CD4-positive, alpha-beta T cell treated with Interleukin-15 for 4 hours (primary cell): ENCODE data around the gene BMPR1A.
"Not testable (repeated sequence)": the region's sequence is repeated elsewhere in the genome, so short reads cannot be mapped to it uniquely, and the experiment has no call there.

ENCODE experiments used
- DNase-seq: peaks from one replicate; pipeline ENCODE4 v3.0.0-alpha.2; 2020; ENCODE audit warnings: low spot score

Gene BMPR1A

DNA sequence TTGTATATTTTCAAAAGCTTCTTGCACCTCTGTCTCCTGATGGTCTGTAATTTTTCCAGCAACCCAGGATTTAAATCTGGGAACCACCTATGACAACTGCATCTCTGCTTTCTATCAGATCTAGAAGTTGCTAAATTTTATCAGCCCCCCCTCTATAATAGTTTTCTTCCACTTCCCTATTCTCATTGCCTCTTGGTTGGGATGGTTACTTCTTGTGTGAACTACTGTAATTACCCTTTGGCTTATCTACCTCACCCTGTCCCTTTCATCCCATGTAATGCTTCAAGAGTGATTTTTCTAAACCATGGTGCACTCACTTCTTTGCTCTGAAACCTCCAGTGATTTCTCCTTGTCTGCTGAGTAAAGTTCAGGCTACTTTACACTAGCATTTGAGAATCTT is 92.3 kb downstream of the BMPR1A start:
- no peak for DNase-seq

DNA sequence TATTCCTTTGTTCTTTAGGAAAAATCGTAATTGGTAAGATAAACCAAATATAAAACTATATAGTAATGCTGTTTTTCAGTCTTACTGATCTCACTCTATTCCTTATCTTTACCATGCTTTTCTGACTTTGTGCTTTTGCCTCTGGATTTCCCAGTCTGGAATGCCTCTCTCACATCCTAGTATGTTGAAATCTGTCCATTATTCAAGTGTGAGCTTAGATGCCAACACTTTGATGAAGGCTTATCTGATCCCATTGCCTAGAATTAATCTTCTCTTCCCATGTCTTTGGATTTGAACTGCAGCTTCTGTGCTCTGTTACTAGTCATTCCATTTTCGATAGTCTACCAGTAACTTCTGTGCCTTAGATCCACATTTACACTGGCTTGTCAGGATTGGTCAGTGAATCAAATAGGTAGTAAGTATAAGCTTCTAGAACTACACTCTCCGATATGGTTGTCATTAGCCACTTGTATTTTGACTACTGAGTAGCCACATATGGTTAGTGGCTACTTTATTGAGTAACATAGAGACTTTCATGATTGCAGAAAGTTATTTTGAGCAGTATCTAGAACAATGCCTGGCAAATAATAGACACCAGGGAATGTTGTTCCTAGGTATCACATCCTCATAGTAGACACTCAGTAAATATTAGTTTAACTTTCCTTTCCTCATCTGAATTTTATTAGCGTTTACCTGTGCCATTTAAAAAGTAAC is 92.9 kb downstream of the BMPR1A start:
- DNase-seq, result no peak

DNA sequence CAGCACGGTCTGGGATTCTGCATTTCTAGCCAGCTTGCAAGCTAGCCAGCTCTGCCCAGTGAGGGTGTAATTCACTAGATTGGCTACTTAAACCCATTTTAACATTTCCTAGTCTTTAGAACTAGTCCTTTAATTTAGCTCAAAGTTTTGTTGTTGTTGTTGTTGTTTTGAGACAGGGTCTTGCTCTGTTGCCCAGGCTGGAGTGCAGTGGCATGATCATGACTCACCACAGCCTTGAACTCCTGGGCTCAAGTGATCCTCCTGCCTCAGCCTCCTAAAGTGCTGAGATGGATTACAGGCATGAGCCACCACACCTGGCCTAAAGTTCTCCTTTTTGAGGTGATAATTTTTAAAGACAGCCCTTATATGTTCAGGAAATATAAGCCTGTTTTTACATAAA is 94.1 kb downstream of the BMPR1A start:
- no peak for DNase-seq

DNA sequence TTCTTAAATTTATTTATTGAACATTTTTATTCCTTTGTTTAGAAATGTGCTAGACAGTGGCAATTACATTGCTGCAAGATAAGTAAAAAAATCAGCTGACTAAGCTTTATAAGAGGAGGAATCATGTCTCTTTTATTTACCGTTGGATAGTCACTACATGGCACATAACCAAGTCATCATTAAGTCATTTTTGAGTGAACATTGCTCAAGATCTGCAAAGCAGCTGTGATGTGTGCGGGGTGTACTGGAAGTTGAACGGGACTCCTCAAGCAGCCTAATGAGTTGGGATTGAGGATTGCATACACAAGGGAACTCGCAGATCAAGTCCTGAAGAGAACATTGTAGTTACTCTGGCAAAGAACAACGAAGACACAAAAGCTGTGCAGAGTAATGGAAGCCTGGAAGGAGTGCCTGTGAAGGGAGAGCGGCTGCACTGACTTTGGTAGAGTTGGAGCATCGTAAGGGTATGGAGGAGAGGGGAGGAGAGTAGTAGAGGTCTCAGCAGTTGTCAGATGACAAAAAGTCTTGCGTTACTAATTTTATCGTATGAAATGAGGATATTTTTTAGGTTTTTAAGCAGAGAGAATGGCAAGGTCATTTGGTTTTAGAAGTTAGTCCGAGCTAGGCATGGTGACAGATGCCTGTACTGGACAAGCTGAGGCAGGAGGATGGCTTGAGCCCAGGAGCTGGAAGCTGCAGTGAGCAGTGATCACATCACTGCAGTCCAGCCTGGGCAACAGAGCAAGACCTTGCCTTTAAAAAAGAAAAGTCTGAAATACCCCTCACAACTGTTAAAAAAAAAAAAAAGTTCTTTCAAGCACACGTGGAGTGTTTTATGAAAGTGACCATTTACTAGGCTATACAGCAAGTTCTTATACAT is 95.1 kb downstream of the BMPR1A start:
- DNase-seq, result no peak

DNA sequence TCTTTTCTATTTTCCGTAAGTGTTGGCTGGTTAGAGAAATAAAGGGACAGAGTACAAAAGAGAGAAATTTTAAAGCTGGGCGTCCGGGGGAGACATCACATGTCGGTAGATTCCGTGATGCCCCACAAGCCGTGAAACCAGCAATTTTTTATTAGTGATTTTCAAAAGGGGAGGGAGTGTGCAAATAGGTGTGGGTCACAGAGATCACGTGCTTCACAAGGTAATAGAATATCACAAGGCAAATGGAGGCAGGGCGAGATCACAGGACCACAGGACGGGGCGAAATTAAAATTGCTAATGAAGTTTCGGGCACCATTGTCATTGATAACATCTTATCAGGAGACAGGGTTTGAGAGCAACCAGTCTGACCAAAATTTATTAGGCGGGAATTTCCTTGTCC is 97.2 kb downstream of the BMPR1A start:
- DNase-seq, result not testable (repeated sequence)

DNA sequence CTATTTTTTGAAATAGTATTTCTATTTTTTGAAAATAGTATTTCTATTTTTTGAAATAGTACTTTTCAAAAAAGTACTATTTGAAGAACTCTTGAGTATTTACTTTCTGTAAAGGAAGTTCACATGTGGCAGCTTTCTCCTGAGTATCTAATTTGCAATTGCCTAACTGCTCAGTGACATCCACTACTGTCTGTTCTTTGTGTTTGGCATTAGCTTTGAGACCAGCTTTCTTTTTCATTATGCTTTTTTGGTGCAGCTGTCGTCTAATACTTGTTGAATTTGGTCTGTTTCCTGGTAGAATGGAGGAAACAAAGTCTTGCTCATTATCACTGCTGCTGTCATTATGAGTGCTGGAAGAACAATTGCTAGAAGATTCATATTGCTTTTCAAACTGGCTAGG is 99.1 kb downstream of the BMPR1A start:
- no peak for DNase-seq

DNA sequence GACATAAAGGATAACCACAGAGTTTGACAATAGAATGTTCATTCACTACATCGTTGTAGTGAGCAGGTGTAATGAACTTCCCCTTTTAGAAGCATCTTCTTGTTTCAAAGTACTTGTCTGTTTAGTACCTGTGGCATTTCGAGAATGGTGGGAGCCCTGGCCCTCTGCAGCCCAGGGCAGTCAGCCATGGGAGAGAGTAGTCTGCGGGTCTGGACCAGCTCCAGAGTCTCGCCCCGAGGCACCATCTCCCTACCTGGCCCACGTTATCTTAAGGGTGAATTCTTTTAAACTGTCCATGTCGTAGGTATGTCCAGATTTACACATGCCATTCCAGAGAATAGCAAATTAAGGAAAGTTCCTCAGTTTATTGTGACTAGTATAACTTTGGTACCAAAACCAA is 99.7 kb downstream of the BMPR1A start:
- no peak for DNase-seq

DNA sequence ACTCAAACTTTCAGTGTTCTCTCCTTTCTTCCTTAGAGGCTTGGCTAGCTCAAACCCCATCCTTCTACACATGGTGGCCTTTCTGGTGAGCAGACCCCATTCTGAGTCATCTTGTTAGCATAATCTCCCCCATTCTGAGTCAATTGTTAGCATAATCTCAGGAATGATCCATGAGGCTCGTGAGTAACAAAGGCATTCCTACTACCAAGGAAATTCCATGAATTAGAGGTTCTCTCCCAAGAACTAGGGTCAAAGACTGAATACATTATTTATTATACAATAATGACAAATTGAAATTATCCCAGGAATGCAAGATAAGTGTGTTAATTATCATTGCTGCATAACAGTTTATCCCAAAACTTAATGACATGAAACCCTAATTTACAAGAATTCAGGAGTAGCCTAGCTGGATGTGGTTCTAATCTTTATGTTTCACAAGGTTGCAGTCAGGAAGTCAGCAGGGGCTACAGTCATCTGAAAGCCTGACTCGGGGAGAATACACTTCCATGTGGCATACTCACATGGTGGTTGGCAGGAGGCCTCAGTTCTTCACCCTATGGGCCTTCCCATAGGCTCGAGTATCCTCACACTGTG is 100.8 kb downstream of the BMPR1A start:
- no peak for DNase-seq

DNA sequence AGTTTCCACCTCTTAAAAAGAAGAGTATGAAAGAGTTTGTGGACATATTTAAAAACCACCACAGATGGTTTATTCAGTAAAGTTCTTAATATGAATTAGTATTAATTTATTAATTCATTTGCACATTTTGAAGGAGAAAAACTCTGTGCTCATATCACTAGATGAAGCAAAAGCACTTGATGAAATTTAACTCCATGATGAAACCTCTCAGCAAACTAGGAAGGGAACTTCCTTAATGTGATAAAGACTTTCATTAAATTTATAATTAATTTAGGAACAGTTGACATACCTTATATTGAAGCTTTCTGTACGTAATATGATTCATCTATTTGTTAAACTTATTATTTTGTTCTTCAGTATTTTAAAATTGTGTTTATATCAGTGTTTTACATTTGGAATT is 101.6 kb downstream of the BMPR1A start:
- DNase-seq, result no peak

DNA sequence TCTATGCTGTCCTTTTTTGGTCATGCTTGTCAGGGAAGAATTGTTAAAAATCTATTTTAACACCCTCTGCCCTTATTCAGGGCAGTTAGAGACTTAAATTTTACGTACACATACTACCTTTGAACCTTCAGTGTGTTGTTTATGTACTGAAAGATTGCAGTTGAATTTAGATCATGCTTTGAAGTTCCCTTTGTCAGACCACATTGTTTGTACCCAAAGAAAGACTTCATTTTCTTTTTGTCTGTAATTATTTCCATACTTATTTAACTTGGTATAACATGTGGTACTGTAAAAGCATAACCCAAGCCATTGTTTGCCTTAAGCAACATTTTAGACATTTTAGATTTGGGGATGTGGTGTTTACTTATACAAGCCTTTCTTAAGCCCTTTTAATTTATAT is 104.9 kb downstream of the BMPR1A start:
- no peak for DNase-seq

DNA sequence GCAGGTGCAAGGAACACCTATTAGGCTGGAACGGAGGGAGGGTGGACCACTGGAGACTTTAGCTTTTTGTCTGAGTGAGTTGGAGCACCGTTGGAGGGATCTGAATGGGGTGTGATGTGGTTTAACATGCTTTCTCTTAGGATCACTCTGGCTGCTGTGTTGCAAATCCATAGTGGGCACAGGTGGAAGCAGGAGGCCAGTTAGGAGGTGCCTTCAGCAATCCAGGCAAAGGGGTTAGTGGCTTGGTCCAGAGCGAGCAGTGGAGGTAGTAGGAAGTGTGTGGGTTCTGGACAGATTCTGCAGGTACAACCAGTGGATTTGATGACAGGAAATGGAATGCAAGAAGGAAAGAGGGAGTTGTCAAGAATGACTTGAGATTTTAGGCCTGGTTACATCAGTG is 106.0 kb downstream of the BMPR1A start:
- DNase-seq, result no peak

DNA sequence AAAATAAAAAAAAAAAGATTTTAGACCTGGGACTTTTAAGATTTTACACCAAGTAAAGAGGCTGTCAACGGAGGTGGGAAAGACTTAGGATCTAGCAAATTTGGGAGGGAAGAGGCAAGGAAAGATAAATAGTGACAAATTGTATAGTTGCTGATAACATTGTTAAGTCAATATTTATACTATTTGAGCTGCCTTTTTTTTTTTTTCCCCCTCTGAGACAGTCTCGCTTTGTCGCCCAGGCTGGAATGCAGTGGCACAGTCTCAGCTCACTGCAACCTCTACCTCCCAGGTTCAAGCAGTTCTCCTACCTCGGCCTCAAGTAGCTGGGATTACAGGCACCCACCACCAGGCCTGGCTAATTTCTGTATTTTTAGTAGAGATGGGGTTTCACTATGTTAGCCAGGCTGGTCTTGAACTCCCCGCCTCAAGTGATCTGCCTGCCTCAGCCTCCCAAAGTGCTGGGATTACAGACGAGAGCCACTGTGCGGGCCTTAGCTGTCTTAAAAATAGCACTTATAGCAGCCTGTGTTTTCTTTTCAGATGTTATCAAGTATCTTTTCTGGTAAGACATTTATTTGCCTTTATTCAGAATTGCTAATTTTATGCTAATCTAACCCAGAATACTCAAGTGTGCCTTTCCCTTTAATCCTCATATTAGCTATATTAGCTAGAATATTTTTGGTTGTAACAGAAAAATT is 106.5 kb downstream of the BMPR1A start:
- no peak for DNase-seq

DNA sequence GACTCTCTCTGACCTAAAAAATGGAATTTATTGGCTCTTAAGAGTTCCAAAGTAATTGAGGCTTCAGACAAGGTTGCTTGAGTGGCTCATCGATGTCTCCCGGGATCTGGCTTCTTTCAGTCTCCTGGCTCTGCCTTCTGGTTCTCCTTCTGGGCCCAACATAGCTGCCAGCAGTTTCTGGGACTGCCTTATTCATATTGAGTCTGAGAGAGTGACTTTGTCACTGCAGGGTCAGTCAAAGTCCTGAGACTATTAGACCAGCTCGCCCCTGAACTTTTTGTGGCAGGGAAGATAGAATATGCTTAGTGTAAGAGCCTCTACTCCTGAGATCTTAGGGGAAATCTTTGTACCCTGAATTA is 107.0 kb downstream of the BMPR1A start:
- DNase-seq, result no peak

DNA sequence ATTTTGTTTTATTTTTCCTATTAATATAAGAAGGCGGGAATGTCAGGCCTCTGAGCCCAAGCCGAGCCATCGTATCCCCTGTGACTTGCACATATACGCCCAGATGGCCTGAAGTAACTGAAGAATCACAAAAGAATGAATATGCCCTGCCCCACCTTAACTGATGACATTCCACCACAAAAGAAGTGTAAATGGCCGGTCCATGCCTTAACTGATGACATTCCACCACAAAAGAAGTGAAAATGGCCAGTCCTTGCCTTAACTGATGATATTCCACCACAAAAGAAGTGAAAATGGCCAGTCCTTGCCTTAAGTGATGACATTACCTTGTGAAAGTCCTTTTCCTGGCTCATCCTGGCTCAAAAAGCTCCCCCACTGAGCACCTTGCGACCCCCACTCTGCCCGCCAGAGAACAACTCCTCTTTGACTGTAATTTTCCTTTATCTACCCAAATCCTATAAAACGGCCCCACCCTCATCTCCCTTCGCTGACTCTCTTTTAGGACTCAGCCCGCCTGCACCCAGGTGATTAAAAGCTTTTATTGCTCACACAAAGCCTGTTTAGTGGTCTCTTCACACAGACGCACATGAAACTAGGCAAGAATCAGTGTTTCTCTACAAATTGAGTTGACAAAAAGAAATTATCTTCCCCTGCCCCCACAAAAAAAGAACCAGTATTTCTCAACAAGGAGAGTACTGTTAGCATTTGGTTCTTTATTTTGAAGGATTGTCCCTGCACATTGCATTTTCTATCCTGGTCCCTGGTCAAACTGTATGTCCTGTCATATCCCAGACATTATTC is 108.8 kb downstream of the BMPR1A start:
- DNase-seq, result not testable (repeated sequence)

DNA sequence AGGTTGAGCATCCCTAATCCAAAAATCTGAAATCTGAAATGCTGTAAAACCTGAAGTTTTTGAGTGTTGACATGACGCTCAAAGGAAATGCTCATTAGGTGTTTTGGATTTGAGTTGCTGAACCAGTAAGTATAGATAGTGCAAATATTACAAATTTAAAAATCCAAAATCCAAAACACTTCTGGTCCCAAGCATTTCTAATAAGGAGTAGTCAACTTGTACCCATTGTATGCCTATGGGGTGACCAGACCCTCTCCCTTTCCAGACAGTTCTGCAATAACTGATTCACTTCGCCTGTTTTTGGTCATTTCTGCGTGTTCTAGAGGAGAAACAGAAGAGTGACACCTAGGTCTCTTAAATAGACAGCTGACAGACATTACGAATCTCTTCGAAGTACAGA is 110.7 kb downstream of the BMPR1A start:
- no peak for DNase-seq

DNA sequence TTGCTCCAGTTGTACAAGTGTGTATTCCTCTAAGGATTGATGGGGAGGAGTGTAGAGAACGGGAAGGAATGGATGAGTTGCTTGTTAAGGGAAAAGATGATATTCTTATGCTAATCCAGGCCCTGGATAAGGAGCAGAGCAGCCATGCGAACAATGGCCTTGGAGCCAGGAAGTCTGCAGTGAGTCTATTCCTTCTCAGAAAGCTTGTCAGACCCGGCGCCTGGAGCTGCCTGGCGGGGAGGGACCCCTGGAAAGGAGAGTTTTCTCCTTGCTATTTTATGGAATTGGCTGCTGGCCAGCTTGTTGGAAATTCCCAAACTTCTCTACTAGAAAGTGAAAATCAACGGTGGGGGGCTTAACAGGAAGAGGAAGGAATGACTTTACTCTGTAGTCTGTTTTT is 111.9 kb downstream of the BMPR1A start:
- no peak for DNase-seq

DNA sequence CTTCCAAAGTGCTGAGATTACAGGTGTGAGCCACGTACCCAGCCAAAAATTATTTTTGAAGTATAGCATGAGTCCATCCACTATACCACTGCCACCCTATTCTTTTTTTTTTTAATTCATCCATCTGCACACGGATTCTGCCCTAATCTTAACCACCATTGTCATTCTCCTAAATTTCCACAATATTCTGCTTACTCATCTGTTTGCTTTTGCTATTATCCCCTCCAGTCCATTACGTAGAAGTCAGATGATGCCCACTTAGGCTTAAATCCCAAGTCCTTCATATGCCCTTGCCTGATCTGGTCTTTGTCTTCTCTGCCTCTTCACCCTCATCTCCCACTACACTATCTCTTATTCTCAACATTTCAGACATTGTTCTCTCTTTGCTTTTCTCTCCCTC is 114.3 kb downstream of the BMPR1A start:
- no peak for DNase-seq

DNA sequence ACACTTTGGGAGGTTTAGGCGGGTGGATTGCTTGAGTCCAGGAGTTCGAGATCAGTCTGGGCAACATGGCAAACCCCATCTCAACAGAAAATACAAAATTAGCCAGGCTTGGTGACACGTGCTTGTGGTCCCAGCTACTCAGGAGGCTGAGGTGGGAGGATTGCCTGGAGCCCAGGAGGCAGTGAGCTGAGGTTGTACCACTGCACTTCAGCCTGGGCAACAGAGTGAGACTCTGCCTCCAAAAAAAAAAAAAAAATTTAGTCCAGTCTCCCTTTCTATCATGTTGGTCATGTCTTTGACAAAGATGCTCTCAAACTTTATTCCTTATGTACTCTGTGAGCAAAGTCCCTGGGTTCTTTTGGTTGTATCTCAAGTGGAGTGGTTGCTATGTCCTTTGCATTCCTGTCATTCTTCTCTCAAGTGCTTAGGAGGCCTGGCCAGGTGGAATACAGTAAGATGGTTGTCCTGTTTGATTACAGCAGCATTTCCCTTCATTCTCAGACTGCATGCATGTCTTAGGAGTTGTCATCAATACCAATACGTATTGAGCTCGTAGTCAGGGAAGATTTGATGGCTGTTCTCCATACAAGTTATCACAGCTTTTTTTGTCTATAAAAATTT is 115.3 kb downstream of the BMPR1A start:
- DNase-seq, result no peak

DNA sequence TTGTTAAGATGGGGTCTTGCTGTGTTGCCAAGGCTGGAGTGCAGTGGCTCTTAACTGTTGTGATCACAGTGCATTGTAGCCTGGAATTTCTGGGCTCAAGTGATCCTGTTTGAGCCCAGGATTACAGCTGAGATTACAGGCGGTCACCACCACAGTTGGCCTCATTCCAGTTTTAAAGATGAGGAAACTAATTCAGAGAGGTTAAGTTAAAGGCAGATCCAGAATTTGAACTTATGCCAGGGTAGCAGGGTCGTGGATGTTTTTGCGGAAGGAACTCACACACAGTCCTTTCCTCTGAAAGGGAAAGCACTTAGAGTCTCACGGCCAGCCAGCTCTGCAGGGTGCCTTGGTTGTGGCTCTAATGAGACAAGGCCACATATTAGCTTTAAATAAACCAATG is 116.3 kb downstream of the BMPR1A start:
- DNase-seq, result no peak

DNA sequence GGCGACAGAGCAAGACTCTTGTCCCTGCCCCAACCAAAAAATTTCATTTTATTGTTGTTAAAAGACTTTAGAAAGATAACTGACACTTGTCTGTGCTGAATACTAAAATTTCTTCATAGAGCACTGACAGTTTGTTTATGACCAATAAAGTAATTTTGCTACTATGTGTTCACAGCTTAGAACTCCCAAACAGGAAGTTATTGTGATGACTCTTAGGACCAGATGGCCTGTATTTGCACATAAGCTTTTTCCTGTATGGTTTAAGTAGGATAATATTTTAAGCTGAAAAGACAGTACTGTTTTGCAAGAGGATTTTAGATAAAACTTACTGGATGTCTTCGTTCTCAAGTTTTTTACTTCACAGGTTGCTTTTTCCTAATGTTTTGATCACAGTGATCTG is 120.3 kb downstream of the BMPR1A start:
- DNase-seq, result no peak

DNA sequence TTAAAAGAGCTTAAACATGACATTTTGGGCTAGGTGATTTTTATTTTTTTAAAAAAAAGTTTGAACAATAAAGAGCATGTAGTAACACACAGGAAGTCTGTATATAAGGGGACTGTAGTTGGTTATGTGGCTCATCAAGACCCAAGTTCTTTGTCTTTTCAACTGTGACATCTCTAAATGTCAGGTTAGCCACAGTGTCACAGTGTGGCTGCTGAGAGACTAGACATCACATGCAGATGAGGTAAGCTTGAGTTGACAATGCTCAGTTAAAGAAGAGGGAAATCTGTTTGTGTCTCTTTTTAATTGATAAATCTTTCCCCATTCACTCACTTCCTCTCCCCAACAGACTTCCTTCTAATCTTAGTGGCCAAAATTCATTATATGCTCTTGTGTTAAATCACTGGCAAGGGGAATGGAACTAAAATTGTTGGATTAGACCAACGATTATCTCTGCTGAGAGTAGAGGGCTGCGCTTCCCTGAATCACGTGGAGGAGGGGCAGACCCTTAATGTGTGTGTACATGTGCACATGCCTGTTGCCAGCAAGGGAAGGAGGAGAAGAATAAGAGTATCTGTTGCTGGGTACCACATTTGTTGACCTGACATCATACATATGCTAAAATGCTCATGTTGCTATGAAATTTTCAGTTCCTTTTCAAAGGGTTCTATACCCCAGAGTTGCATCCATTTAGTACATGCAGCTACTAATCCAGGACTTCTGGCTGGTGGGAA is 122.7 kb downstream of the BMPR1A start:
- DNase-seq, result no peak
